Astrocyte of the cerebellum (primary cell): ENCODE data around the gene PLPP1.

Source experiments
- DNase-seq: peaks from one replicate; pipeline ENCODE4 v3.0.0-alpha.2; 2011; ENCODE audit warnings: low read depth
- H3K4me3 ChIP-seq: 2 replicates; pipeline ENCODE4 v1.5.1; 2011; ENCODE audit warnings: mild to moderate bottlenecking, low read depth, low read length, moderate library complexity
- CTCF ChIP-seq: IDR thresholded peaks from 2 replicates; pipeline ENCODE4 v1.5.1; 2012; ENCODE audit warnings: low read length, low read depth, moderate library complexity, mild to moderate bottlenecking; ENCODE audit errors: missing control alignments
- in situ Hi-C: cut with HindIII; loops from 2 replicates; pipeline ENCODE4 v1.10.0; 2017; ENCODE audit warnings: low sequenced_read_pairs

PLPP1 gene

GRCh38 chr5:55576661-55577060, 41.9 kb upstream of the PLPP1 start:
- in situ Hi-C loops: loop anchor here (5.0 kb wide), 1 partner anchor 51 kb away; no protein-coding TSS in a partner anchor
- no peak overlapping the region for H3K4me3 ChIP-seq
- DNase-seq: no peak
- no peak for TF ChIP-seq CTCF

GRCh38 chr5:55575815-55576583, 41.2 kb upstream of the PLPP1 start:
- in situ Hi-C loops: loop anchor here (5.0 kb wide), 1 partner anchor 51 kb away; no protein-coding TSS in a partner anchor
- no peak for TF ChIP-seq CTCF
- no peak overlapping the region for H3K4me3 ChIP-seq
- no peak for DNase-seq

- in situ Hi-C loops: no loop called here
- TF ChIP-seq CTCF: no peak
- DNase-seq: no peak
- H3K4me3 ChIP-seq: no peak overlapping the region
Measured at GRCh38 chr5:55572600-55572999, 37.8 kb upstream of the PLPP1 start.

DNA sequence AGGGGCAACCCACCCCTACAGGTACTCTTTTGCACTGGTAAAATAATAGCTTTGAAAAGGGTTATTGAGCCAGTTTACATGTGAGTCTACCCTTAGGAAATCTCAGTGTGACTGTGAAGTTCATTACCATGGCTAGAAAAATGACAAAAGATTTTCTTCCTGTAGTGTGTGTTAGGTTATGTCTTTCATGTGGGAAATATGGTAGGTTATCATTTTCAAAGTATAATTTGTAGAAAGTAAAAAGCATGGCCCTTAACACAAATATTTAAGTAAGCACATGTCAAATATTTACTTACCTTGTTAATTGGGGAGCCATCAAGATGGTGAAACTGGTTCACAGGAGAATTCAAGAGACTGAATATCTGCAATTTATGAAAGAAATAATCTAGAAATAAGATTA, 37.3 kb upstream of the PLPP1 start:
- no peak for TF ChIP-seq CTCF
- H3K4me3 ChIP-seq: no peak overlapping the region
- in situ Hi-C loops: no loop called here
- DNase-seq: no peak

DNA sequence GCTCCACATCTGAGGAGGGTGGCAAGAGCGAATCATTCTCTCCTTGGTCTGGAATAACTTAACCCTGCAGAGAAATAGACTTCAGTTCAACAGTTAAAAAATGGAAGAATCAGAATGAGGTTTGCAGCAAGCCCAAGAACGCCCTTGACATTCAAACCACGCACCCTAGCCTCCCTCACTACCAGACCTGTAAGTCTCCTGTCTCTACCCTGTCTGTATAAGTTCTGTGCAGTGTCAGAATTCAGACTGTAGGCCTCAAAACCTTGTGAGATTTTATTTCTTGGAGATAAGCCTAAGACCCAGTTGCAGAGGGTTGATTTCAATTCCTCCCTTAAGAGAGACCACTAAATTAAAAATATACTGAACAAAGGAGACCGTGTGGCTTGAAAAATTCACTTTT, 35.8 kb upstream of the PLPP1 start:
- no peak overlapping the region for H3K4me3 ChIP-seq
- no peak for TF ChIP-seq CTCF
- no peak for DNase-seq
- in situ Hi-C loops: no loop called here

DNA sequence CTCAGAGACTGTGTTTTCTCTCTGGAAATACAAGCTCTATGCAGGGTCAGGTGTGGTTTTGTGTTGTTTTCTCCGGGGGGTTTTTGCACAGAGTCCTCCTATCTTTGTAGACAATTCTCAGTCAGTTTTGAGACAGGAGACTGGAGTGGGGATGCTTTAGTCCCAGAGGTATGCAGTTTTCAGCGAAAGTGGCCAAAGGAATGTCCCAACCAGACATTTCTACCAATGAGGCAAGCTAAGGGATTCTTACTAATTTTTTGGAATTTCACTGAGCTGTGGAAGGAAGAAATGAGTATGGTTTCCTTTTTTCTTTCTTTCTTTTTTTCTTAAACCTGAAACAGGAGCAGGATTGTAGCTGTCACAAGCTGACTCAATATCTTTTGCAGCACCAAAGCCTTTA, 35.3 kb upstream of the PLPP1 start:
- TF ChIP-seq CTCF: no peak
- in situ Hi-C loops: no loop called here
- no peak for DNase-seq
- no peak overlapping the region for H3K4me3 ChIP-seq
